Smooth muscle cell of the brain vasculature (primary cell): Measurements from ENCODE around the gene RNASEH2B.

Source experiments
- DNase-seq: peaks from one replicate; pipeline ENCODE4 v3.0.0-alpha.2; 2012; ENCODE audit warnings: low read depth, low spot score

Gene RNASEH2B

DNA sequence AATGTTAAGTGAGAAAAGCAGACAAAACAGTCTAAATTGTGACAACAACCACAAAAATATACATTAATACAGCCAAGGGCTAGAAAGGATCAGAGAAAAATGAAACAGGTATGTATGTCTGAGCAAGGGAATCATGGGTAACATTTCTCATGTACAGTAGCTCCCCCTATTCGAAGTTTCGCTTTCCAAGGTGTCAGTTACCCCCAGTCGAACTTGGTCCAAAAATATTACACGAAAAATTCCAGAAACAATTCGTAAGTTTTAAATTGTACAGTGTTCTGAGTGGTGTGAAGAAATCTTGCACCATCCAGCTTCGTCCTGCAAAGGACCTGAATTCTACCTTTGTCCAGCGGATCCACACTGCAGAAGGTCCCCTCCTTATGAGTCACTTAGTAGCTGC, 1.8 kb upstream of the RNASEH2B start:
- no peak for DNase-seq

DNA sequence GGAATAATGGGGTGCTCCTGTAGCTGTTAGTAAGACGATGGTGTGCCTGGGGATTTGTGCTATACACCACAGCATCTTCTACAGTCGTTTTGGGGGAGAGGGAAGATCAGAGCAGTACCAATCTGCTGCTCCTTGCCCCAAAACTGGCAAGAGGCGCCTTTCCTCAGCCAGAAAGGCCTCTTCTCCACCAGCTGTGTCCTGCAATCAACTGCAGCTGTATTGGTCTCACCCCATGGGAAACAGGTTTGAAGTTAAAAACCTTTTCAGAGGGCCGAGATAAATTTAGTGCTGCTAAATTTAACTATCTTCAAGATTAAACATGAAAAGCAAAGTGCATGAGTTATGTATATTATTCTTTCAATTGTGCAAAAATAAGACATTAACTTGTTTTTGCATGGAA, 1.2 kb upstream of the RNASEH2B start:
- DNase-seq, result no peak

DNA sequence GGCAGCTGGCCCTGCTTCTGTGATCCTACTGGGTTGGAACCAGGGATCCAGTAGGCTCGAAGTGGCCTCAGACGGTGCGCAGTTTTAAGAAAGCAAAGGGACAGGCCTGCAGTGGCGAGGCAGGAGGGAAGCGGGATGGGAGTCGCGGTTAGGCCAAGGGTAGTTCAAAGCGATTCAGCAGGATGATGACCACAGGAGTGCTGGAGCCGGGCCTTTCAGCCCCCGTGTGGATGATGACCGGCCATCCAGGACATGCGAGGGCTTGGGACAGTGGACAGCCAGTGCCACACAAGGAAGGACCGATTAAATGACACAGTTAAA, 854 bp downstream of the RNASEH2B start:
- DNase-seq, result no peak

DNA sequence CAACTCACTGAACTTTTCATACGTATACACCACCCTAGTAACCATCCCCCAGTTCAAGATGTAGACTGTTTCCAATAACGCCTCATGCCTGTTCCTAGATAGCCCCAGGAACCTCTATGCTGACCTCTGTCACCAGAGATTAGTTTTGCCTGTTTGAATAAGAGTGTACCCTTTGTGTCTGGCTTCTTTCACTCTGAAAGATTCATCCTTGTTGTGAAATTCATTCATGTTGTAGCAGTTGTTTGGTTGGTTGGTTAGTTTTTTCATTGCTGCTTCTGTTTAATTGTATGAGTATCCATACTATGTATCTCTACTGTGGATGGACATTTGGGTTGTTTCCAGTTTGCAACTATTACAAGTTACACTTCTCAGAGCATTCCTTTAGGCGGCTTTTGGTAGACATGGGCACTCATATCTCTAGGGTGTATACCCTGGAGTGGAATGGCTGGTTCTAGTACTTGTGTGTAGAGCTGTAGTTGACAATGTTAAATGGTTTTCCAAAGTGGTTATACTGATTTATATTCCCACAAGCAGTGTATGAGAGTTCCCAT, 1.6 kb downstream of the RNASEH2B start:
- DNase-seq, result no peak

DNA sequence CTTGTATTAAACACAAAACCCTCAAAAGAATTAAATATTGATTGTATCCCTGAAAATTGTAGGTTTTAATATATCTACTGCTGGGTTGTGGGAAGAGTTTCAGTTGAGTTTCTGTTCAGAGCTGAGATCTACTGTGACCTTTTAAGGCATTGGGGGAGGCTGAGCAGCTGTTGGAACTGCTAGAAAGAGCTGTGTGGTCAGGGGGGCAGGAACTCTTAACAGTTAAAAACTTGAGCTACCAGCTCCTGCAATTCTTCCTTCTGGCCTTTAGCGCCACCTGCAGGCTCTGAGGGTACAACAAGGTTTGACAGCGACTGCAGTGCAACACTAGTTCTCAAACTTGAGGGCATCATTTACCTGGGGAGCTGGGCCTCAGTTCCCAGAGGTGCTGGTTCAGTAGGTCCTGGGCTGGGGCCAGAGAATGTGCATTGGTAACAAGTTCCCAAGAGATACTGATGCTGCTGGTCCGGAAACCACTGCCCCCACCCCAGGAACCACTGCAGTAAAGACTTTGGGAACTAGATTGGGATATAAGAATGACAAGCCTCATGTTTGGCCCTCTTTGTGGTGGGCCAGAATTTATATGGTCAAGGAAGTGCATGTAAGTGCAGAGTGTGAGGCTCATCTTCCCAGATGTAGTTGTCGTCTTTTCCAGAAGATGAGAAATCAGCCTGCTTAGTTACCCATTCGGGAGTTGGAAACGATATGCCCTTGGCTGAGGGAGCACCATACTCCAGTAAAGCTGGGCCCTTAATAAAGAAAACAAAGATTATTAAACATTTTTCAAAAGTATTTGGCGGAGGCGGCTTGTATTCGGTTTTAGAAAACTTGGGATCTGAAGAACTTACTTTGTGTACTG, 2.6 kb downstream of the RNASEH2B start:
- DNase-seq, result peak; percentile 87

DNA sequence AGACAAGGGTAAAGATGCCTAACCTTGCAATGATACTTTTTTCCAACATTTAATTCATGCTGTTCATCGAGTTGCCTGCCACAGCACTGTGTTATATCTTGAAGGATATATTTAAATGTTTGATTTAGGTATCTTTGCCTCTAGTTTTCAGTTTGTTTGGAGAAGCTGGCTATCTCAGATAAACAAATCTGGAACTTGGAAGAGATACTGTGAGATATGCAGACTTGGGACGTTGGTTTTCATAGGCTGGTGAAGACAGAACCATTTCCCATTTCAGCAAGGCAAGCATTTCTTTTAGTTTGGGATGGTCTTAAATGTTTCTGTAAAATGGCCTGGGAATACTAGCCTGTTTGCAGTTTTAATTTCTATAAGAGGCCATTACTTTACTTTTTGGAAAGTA, 3.3 kb downstream of the RNASEH2B start:
- no peak for DNase-seq

DNA sequence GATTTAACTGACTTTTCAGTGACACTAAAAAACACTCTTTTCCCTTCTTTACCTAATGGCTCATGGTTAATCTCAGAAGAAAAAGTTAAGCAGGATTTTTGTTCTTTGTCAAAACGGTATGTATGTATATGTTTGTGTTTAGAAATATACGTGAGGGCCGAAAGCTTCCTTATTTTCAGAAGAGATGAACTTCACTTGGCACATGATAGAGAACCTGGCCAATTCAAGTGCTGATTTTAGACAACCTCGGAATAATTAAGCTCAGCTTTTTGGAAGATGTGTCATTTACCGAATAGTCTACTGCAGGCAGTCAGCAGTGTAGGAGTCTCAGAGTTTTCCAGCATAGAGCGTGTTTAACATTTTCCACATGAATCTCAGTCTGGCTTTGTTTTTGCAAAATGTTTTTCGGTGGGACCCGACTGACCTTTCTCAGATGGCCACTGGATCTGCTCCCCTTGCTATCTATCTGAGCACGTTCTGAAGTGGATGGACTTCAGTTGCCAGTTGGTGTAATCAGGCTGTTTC, 4.6 kb downstream of the RNASEH2B start:
- no peak for DNase-seq

DNA sequence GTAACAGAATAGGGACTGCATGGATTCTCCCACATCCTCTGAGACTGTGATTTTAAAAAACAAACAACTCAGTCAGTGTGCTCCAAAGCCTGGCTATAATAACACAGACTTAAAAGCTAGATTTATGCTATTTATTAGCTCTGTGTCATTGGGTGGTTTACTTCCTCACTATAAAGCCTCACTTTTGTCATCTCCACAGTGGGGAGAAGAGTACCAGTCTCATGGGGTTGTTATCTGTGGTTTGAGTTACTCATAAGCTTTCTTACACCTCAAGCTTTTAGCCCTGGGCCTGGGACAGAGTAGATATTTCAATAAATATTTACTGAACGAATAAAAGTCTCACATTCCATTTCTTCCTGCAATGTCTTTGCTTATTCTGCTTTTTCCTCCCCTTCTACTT, 5.3 kb downstream of the RNASEH2B start:
- no peak for DNase-seq

DNA sequence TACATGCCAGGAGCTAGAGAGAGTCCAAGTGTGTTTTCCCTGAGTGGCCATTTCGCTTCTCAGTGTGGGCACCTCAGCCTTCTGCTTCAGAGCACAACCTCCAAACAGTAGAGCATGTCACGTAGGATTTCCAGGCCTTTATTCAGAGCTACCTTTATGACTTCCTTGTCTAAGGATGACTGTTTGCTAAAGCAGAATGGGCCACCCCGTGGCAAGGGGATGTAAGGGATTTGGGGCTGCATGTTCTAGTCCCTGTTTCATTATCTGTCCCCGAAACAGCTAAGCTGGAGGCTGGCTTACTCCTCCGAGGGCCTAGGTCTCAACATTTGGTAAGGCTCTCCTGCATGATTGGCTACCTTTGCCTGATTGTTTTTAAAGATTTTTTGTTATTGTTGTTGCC, 6.0 kb downstream of the RNASEH2B start:
- no peak for DNase-seq

DNA sequence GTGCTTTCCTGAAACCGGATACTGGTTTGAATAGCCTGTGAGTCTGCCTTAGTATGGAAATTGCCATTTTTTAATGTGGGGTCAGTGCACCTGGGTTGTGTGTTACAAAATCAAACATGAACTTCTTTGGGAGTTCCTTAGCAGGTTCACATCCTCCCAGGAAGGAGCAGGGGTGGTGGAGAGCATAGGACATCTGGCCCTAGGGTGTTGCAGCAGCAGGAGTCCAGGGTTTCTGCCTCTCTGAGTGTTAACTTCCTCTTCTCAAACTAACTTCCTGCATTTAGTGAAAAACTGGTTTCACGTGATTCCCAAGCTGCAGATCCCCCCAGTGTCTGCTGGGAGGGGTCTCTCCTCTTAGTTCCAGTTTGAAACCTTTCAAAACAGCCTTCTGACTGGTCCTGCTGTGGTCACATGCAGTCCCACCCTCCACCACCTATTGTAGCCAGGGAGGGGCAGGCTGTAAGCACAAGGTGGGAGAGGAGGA, 7.2 kb downstream of the RNASEH2B start:
- no peak for DNase-seq

DNA sequence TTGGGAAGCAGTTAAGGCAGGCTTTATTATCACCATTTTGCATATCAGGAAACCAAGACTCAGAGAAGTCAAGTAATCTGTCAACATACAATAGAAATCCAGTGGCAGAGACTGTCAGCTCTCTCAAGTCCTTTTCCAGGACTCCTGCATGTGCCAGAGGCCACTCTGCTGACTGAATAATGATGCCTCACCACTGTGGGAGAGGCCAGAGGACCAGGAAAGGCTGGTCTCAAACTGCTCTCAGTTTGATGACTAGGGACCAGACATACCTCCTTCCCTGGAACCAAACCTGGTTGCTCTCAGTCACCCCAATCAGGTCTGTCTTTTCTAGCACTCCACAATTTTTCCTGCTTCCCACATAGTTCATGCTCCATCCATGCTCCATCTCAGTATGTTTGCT, 8.0 kb downstream of the RNASEH2B start:
- no peak for DNase-seq

DNA sequence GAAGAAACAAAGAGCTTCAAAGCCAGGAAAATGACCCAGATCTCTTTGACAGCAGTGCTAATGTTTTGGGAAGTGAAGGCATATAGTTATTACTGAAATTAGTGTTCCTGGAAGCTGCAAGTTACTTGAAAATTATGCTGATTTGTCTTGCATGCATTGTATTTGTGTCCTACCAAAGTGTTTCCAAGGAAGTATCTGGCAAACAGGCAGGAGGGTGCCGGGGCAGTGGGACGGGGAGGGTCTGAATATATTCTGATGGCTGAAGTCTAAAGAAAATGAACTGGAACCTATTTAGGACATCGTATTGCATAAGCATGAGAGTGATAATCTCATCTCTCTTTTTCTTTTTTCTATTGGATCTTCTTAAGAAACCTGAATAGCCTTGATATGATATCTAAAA, 9.0 kb downstream of the RNASEH2B start:
- no peak for DNase-seq

DNA sequence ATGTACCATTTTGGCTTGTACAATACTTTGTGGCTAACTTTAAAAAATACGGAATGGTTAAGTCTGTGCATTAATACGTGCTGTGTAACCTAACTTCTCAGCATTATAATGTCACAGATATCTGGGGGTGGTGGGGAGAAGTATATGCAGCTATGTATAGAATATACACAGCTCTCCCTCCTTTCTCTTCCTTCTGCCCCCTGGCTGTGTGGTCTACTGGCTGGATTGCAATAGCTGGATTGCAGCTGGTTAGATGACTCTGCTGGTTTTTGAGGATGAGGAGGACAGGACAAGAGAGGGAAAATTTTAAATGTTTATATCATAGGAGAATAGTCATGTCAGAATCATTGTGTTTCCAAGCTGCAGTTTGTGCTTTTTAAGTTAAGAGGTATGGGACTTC, 9.7 kb downstream of the RNASEH2B start:
- no peak for DNase-seq

DNA sequence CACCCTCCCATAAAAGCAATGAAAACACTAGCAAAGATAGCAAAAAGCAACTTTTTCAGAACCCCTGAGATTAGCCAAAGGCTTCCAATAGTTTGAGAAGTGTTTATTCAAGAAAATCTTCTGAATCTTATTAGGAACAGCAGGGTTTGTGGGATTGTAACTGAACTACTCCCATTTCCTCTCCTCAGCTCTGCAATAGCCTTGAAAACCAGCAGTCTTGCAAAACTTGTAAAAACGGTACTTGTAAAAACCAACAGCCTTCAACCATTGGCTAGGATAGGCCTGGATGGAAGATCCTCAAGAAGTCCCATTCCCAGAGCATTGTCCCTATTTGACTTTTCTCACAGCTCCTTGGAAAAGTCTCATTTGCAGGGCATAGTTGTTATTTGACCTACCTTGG, 12.1 kb downstream of the RNASEH2B start:
- DNase-seq, result no peak

DNA sequence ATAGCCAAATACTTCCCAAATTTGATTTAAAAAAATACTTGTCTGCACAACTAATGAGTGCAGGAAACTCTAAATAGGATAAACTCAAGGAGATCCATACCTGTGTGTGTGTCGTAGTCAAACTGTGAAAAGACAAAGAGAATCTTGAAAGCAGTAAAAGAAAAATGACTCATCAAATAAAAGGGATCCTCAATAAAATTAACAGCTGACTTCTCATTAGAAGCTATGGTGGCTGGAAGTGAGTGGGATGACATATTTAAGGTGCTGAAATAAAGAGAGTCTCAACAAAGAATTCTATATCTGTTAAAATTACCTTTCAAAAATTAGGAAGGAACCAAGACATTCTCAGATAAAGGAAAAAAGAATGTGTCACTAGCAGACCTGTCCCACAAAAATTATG, 13.7 kb downstream of the RNASEH2B start:
- no peak for DNase-seq

DNA sequence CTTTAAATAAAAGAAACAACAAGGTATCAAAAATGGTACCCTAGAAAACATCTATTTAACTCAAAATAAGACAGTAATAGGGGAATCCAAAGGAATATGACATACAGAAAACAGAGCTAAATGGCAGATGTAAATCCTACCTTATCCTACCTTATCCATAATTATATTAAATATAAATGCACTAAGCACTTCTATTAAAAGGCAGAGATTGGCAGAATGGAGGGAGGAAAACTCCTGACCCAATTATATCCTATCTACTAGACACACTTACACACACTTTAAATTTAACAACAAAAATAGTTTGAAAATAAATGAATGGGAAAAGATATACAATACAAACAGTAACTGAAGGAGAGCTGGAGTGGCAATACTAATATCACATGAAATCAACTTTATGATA, 14.4 kb downstream of the RNASEH2B start:
- no peak for DNase-seq

DNA sequence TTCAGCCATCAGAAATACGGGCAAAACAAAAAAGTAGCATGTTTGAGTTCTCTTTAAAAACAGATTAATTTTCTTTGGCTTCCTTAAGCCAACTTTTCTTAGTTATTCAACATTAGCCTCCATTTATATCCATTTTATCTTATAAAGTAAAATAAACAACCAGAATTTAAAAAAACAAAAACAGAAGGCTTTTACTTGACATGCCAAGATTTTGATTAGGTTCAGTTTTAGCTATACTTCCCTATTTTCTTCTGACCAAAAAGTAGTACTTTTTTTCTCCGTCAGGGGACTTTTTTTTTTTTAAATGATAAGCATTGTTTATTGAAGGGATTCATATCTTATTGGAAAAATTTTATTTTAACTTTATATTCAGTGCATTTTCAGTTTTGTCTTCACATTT, 18.1 kb downstream of the RNASEH2B start:
- DNase-seq, result no peak

DNA sequence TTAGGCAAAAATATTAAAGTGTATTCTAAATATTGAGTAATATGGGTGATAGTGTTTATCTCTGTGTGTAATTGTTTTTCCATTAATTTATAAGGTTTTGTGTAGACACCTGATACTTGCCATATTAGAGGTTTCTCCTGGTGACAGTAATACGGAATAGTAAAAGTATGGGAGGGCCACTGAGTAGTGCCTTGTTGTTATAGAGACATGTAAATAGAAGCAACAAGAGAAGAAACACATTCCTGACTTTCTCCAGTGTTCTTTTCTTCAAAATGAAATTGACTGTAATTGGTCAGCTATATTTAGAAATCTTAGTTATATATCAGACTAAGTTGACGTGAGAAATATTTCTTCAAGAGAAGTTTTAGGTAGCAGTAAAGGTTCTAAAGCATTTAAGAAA, 18.5 kb downstream of the RNASEH2B start:
- no peak for DNase-seq

DNA sequence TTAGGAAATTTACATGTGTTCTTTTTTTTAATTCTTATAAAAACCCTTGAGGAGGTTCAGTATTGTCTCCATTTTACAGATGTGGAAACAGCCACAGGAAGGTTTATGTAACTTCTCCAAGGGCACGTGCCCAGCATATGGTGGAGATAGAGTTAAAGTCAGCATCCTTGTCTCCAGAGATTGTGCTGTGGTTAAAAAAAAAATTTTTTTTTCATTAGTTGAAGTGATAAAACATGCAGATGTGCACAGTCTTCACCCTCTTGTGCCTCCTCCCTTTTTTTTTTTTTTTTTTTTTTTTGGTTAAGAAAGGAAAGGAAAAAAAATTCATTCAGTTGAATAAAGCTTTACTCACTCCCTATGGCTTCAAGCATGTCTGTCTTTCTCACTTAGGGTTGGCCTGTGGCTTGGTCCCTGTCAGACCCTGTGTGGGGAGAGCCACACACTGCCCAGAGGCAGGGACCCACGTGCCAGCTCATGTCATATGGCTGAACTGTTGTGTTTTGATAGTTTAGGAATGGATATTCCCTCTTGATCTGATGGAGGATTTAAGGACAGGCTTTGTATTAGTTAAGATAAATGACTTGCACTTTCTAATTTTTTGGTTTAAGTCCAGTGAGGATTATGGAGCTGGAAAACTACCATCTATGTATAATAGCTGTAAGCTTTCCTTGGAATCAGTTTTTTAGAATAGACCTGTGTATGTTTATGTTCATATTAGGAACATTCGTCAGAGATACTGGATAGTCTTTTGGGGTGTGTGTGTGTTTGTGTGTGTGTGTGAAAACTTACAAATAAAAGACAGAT, 19.3 kb downstream of the RNASEH2B start:
- DNase-seq, result no peak

DNA sequence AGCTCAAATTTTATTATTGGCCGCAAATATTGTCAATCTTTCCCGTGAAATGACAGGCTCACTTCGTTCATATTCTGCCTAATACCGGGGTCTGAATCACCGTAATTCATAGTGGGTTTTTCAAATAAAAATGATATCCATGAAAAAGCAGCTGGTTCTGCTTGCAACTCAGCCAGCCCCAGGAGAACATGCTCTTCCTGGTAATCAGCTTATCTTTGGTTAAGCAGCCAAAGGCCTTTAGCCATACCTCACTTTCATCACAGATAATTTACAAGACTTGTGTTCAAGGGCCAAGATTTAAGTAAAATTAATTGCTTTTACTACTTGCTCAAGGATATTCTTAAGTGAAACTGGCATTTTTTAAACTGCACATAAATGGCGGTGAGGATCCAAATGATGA, 22.5 kb downstream of the RNASEH2B start:
- DNase-seq, result no peak

DNA sequence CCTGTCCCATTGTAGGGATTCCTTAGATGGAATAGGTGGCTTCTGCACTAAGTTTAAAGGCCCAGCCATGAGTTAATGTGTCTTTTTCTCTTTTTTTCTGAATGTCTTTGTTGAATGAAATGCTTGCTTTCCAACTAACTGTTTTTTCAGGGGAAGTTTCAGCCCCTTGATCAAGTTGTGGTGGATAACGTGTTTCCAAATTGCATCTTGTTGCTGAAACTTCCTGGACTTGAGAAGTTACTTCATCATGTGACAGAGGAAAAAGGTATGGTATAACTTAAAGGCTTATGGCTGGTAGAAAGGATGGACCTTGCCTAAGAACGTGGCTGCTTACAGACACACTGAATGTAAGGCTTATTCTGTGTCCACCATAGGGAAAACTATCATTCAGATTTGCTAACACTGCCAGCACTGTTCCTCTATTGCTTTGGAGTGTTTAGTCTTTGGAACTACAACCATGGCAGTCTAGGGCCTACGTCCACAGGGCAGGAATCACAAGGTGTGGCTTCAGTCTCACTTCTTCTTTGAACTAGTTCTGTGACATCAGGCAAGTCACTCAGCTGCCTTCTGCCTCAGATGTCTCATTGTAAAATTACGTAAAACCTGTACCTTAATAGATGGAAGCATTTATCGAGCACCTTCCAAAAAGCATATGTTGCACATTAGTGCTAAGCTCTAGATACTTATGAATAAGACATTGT, 25.3 kb downstream of the RNASEH2B start:
- no peak for DNase-seq

DNA sequence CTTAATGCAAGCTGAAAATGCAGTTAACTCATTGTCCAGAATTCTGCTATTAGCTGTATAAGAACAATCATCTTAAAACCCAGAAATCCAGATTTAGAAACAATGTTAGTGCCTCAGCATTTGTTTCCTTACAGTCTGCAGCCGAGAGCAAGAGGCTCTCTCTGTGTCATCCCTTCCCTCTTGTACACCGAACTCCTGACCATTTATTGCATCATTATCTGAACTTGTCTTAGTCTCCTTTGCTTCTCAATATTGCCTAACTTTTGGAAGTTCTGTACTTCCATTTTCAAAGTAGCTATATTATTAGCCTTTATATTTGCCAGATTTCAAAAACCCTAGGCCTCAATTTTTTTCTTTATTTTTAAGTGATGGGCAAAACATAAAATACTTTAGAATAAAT, 27.1 kb downstream of the RNASEH2B start:
- DNase-seq, result no peak
